T47D (cell line): ENCODE results near the gene LCE7A.

ENCODE experiments used
- DNase-seq, 2 experiments: peaks; one replicate each; pipeline versions ENCODE4 v3.0.0 to v3.0.0-alpha.2; 2011 to 2012; ENCODE audit warnings: low read depth in 1 of 2, low spot score in 1 of 2
- JUND ChIP-seq: IDR thresholded peaks from 2 replicates; pipeline ENCODE4 v1.6.1; 2012; ENCODE audit warnings: low read depth
- in situ Hi-C: cut with HindIII; loops from 2 replicates; pipeline ENCODE4 v1.10.0; 2016; ENCODE audit warnings: low sequenced_read_pairs, low pct_unique_long_range_greater_than_20kb

The LCE7A gene

GRCh38 chr1:152866321-152866720, 6.5 kb downstream of the LCE7A start:
- in situ Hi-C loops = no loop called here
- DNase-seq = no peak

GRCh38 chr1:152869808-152870419, 10.1 kb downstream of the LCE7A start:
- TF ChIP-seq JUND = no peak
- DNase-seq = peak; percentile 67 to 89
- in situ Hi-C loops = no loop called here

More at GRCh38 chr1:152866321-152866720, 6.5 kb downstream of the LCE7A start:
- no peak for TF ChIP-seq JUND

GRCh38 chr1:152870831-152871730, 11.3 kb downstream of the LCE7A start:
- no peak for TF ChIP-seq JUND
- DNase-seq = peak; percentile 54 to 88
- in situ Hi-C loops = no loop called here

DNA sequence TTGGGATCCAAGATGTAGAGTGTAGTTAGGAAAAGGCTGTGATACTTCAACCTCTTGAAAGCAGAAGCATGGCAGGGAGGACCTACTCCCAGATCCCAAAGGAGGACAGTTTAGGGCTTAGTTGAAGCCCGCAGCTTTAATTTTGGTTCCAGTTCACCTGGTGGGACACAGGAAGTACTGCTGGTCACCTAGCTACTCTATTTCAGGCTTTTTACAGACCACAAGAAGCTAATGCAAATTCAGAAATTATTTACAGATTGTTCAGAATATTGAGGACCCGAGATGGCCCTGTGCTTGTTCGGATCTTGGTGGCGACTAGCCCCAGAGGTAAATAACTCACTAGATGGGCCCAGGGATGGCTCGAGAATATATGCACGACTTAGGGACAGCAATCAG, 11.9 kb downstream of the LCE7A start:
- in situ Hi-C loops = no loop called here
- no peak for TF ChIP-seq JUND
- DNase-seq = no peak

- no peak for DNase-seq
- TF ChIP-seq JUND = no peak
- in situ Hi-C loops = no loop called here
These were observed 13.7 kb downstream of the LCE7A start for GRCh38 chr1:152873495-152873894.

- in situ Hi-C loops = no loop called here
- DNase-seq = no peak
- no peak for TF ChIP-seq JUND
These were observed 17.0 kb downstream of the LCE7A start for GRCh38 chr1:152876827-152877226.

- DNase-seq = peak in 1 of 2 experiments; percentile 31
- in situ Hi-C loops = no loop called here
- TF ChIP-seq JUND = no peak
These were observed 18.2 kb downstream of the LCE7A start, which contains the start of gene SMCP for GRCh38 chr1:152878042-152878441. Gene SMCP, plus strand, starts transcription at chr1:152878322. Its CDS starts 6,101 bp downstream, at chr1:152884423.

- in situ Hi-C loops = no loop called here
- TF ChIP-seq JUND = no peak
These were observed 19.9 kb downstream of the LCE7A start for GRCh38 chr1:152879559-152880198.

GRCh38 chr1:152880316-152880715, 20.5 kb downstream of the LCE7A start:
- in situ Hi-C loops = no loop called here
- TF ChIP-seq JUND = no peak
- DNase-seq = no peak

More at GRCh38 chr1:152879559-152880198, 19.9 kb downstream of the LCE7A start:
- DNase-seq = no peak

GRCh38 chr1:152880907-152881306, 21.1 kb downstream of the LCE7A start:
- no peak for TF ChIP-seq JUND
- DNase-seq = no peak
- in situ Hi-C loops = no loop called here

DNA sequence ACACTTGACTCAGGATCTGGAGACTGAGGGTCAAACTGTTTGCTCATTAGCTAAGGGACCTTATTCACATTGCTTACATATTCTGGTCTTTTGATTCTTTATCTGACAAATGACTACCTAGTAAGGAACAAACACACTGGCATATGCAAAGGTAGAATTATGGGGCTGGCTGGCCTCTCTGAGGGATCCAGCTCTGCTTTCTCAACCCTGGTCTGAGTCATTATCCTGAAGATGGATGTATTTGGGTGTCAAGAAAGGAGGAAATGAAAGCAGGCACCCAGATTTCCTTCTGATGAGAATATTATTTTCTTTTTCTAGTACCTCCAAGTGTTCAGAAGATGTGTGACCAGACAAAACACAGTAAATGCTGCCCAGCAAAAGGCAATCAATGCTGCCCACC, 24.3 kb downstream of the LCE7A start:
- no peak for TF ChIP-seq JUND
- in situ Hi-C loops = no loop called here
- no peak for DNase-seq

GRCh38 chr1:152884506-152884905, 24.7 kb downstream of the LCE7A start:
- TF ChIP-seq JUND = no peak
- no peak for DNase-seq
- in situ Hi-C loops = no loop called here
